CD8-positive, alpha-beta memory T cell (primary cell): Measurements from ENCODE around the gene SWAP70. TPM values are rescaled to one million over a fixed set of nuclear protein-coding genes. Genes with fewer than 3 reads are reported as not detected.

Experiments used
- CTCF ChIA-PET: fragments of 350-600 bp; sonication (Branson Sonifier 250); formaldehyde crosslinking; loops from one replicate; lab custom pipeline; 2021; ENCODE audit warnings: antibody characterized with exemption; lab: Charles Lee
- POLR2A ChIA-PET: fragments of 350-600 bp; sonication (Branson Sonifier 250); formaldehyde crosslinking; loops from one replicate; lab custom pipeline; 2021; ENCODE audit warnings: antibody characterized with exemption; lab: Charles Lee
- DNase-seq, 5 donors: peaks; one replicate each; pipeline versions ENCODE4 v3.0.0 to v3.0.0-alpha.2; 2020 to 2022; ENCODE audit warnings: mixed read lengths in 1 of 5
- H3K27ac ChIP-seq: one replicate; pipeline ENCODE4 v1.7.0; 2013; ENCODE audit warnings: low read depth, mild to moderate bottlenecking, low read length, moderate library complexity
- H3K27me3 ChIP-seq: 2 replicates; pipeline ENCODE4 v1.7.0; 2013; ENCODE audit warnings: low read length, mild to moderate bottlenecking; ENCODE audit not compliant: insufficient read depth, poor library complexity, severe bottlenecking
- H3K36me3 ChIP-seq: 2 replicates; pipeline ENCODE4 v1.7.0; 2013; ENCODE audit warnings: mild to moderate bottlenecking, low read length, moderate library complexity; ENCODE audit not compliant: insufficient read depth
- H3K4me1 ChIP-seq: 2 replicates; pipeline ENCODE4 v1.7.0; 2013; ENCODE audit warnings: mild to moderate bottlenecking, low read length, moderate library complexity; ENCODE audit not compliant: insufficient read depth
- H3K4me3 ChIP-seq: 2 replicates; pipeline ENCODE4 v1.7.0; 2013; ENCODE audit warnings: mild to moderate bottlenecking, low read length
- H3K9me3 ChIP-seq: 2 replicates; pipeline ENCODE4 v1.7.0; 2013; ENCODE audit warnings: mild to moderate bottlenecking, low read length
- H3K27ac Mint-ChIP-seq, 8 donors: one replicate each; pipeline ENCODE4 v1.8.0; 2020 to 2021; ENCODE audit warnings: mixed read lengths in 8 of 8, mild to moderate bottlenecking in 6 of 8, inconsistent platforms in 3 of 8, moderate library complexity in 3 of 8
- H3K27me3 Mint-ChIP-seq, 2 donors: one replicate each; pipeline ENCODE4 v1.8.0; 2020 to 2021; ENCODE audit warnings: mixed read lengths in 2 of 2, mild to moderate bottlenecking in 1 of 2, moderate library complexity in 1 of 2
- H3K36me3 Mint-ChIP-seq, 3 donors: one replicate each; pipeline ENCODE4 v1.8.0; 2020 to 2021; ENCODE audit warnings: mixed read lengths in 3 of 3, inconsistent platforms in 1 of 3, mild to moderate bottlenecking in 1 of 3
- H3K4me1 Mint-ChIP-seq, 3 donors: one replicate each; pipeline ENCODE4 v1.8.0; 2020 to 2021; ENCODE audit warnings: mixed read lengths in 3 of 3, inconsistent platforms in 1 of 3, mild to moderate bottlenecking in 1 of 3
- H3K4me3 Mint-ChIP-seq, 7 donors: one replicate each; pipeline ENCODE4 v1.8.0; 2020 to 2021; ENCODE audit warnings: mixed read lengths in 7 of 7, mild to moderate bottlenecking in 6 of 7, moderate library complexity in 4 of 7, inconsistent platforms in 2 of 7
- H3K9me3 Mint-ChIP-seq, 5 donors: one replicate each; pipeline ENCODE4 v1.8.0; 2020 to 2022; ENCODE audit warnings: mixed read lengths in 5 of 5, mild to moderate bottlenecking in 3 of 5, moderate library complexity in 2 of 5, inconsistent platforms in 1 of 5
- polyA plus RNA-seq: library from polyadenylated mRNA; unstranded; fragments of 300-500 nt; fragmentation: Illumina TruSeq; gene quantifications from one replicate; pipeline ENCODE4 v1.2.3, GENCODE V29; 2021
- total RNA-seq, 2 experiments: library from RNA; stranded (reverse); gene quantifications; one replicate each; pipeline ENCODE4 v1.2.3, GENCODE V29; 2021

SWAP70 gene
- total and polyA plus RNA-seq, 3 experiments from 2014 or later: 5.8 to 7.8 (median 7.8) TPM

GRCh38 chr11:9757809-9758636 is 94.1 kb downstream of the SWAP70 start:
- Histone ChIP-seq H3K27ac (peak overlapping the region; percentile 51), H3K9me3 (no peaks in the 10 kb centered on the region), H3K4me3 (peak overlapping the region; percentile 83), H3K27me3 (no peaks in the 10 kb centered on the region), H3K36me3 (no peaks in the 10 kb centered on the region), H3K4me1 (peaks cover 14% of the 10 kb centered on the region)
- H3K27ac Mint-ChIP-seq: peak overlapping the region; percentile 65 to 94 (median 89)
- POLR2A ChIA-PET: interaction anchor here (0.6 kb wide), 1 partner anchor 546 kb away, joined by 3 read pairs; the partner anchor contains the start of gene ADM
- peak; percentile 89 to 94 (median 91) for DNase-seq
- H3K36me3 Mint-ChIP-seq: no peaks in the 10 kb centered on the region
- H3K9me3 Mint-ChIP-seq: no peaks in the 10 kb centered on the region
- H3K27me3 Mint-ChIP-seq: peaks cover 0 to 2% of the 10 kb centered on the region in 2 donors
- peaks cover 19 to 30% (median 24%) of the 10 kb centered on the region in 3 donors for H3K4me1 Mint-ChIP-seq
- peak overlapping the region; percentile 80 to 90 (median 85) for H3K4me3 Mint-ChIP-seq
- CTCF ChIA-PET: interaction anchor here (0.6 to 3.6 kb wide), 26 partner anchors 9 to 566 kb away, joined by 3 to 61 read pairs (median 3); partner anchors contain the start of gene ADM

- peaks cover 0 to 2% of the 10 kb centered on the region in 2 donors for H3K27me3 Mint-ChIP-seq
- no peaks in the 10 kb centered on the region for H3K9me3 Mint-ChIP-seq
- peaks cover 19 to 30% (median 24%) of the 10 kb centered on the region in 3 donors for H3K4me1 Mint-ChIP-seq
- Histone ChIP-seq H3K9me3 (no peaks in the 10 kb centered on the region), H3K27ac (peak overlapping the region; percentile 51), H3K36me3 (no peaks in the 10 kb centered on the region), H3K4me3 (peak overlapping the region; percentile 83), H3K27me3 (no peaks in the 10 kb centered on the region), H3K4me1 (peaks cover 14% of the 10 kb centered on the region)
- no peaks in the 10 kb centered on the region for H3K36me3 Mint-ChIP-seq
- CTCF ChIA-PET: interaction anchor here (0.5 to 3.6 kb wide), 27 partner anchors 10 to 566 kb away, joined by 3 to 61 read pairs (median 3); partner anchors contain the start of gene ADM
- POLR2A ChIA-PET: interaction anchor here (0.6 to 1.9 kb wide), 2 partner anchors 154 to 545 kb away, joined by 4 to 6 read pairs; no protein-coding TSS in a partner anchor
- H3K27ac Mint-ChIP-seq: peak overlapping the region in 7 of 8 donors; percentile 16 to 97 (median 80)
- H3K4me3 Mint-ChIP-seq: peak overlapping the region; percentile 74 to 94 (median 84)
- DNase-seq: peak; percentile 21 to 62 (median 27)
Observed at GRCh38 chr11:9758637-9759518, 95.0 kb downstream of the SWAP70 start.

GRCh38 chr11:9759519-9760192 is 95.8 kb downstream of the SWAP70 start:
- Histone ChIP-seq H3K4me1 (peaks cover 14% of the 10 kb centered on the region), H3K9me3 (no peaks in the 10 kb centered on the region), H3K4me3 (no peak overlapping the region), H3K36me3 (no peaks in the 10 kb centered on the region), H3K27me3 (no peaks in the 10 kb centered on the region), H3K27ac (no peak overlapping the region)
- Mint-ChIP-seq H3K36me3 (no peaks in the 10 kb centered on the region), H3K4me1 (peaks cover 19 to 30% (median 24%) of the 10 kb centered on the region in 3 donors), H3K9me3 (no peaks in the 10 kb centered on the region), H3K27me3 (peaks cover 0 to 2% of the 10 kb centered on the region in 2 donors), H3K27ac (peak overlapping the region in 7 of 8 donors; percentile 16 to 93 (median 79)), H3K4me3 (peak overlapping the region; percentile 74 to 94 (median 84))
- POLR2A ChIA-PET: interaction anchor here (0.6 to 1.9 kb wide), 2 partner anchors 154 to 544 kb away, joined by 4 to 6 read pairs; no protein-coding TSS in a partner anchor
- DNase-seq: peak; percentile 25 to 95 (median 56)
- CTCF ChIA-PET: interaction anchor here (0.5 to 3.6 kb wide), 12 partner anchors 11 to 565 kb away, joined by 3 to 61 read pairs (median 6); partner anchors contain the start of gene ADM

GRCh38 chr11:9760193-9760575 is 96.3 kb downstream of the SWAP70 start:
- H3K9me3 Mint-ChIP-seq: no peaks in the 10 kb centered on the region
- Histone ChIP-seq H3K4me1 (peaks cover 14% of the 10 kb centered on the region), H3K27me3 (no peaks in the 10 kb centered on the region), H3K27ac (no peak overlapping the region), H3K36me3 (no peaks in the 10 kb centered on the region), H3K9me3 (no peaks in the 10 kb centered on the region), H3K4me3 (no peak overlapping the region)
- no peaks in the 10 kb centered on the region for H3K36me3 Mint-ChIP-seq
- peak overlapping the region in 3 of 8 donors; percentile 7 to 93 (median 10) for H3K27ac Mint-ChIP-seq
- peaks cover 19 to 30% (median 24%) of the 10 kb centered on the region in 3 donors for H3K4me1 Mint-ChIP-seq
- H3K4me3 Mint-ChIP-seq: peak overlapping the region in 1 of 7 donors; percentile 76
- H3K27me3 Mint-ChIP-seq: peaks cover 0 to 2% of the 10 kb centered on the region in 2 donors
- POLR2A ChIA-PET: interaction anchor here (1.9 kb wide), 1 partner anchor 543 kb away, joined by 6 read pairs; no protein-coding TSS in a partner anchor
- no peak for DNase-seq
- CTCF ChIA-PET: interaction anchor here (1.0 to 3.6 kb wide), 5 partner anchors 12 to 565 kb away, joined by 3 to 61 read pairs (median 7); partner anchors contain the start of gene ADM

GRCh38 chr11:9761441-9761945 is 97.6 kb downstream of the SWAP70 start:
- Mint-ChIP-seq H3K4me3 (peak overlapping the region in 2 of 7 donors; percentile 17 to 42), H3K4me1 (peaks cover 18 to 22% (median 19%) of the 10 kb centered on the region in 3 donors)

GRCh38 chr11:9762531-9762930 is 98.7 kb downstream of the SWAP70 start:
- ChIA-PET POLR2A (no interaction called here), CTCF (no interaction called here)
- H3K27ac Mint-ChIP-seq: no peak overlapping the region
- no peak overlapping the region for H3K4me3 Mint-ChIP-seq
- no peak overlapping the region for H3K27ac ChIP-seq
- H3K36me3 ChIP-seq: no peaks in the 10 kb centered on the region
- H3K27me3 Mint-ChIP-seq: peaks cover 0 to 2% of the 10 kb centered on the region in 2 donors
- peaks cover 12% of the 10 kb centered on the region for H3K4me1 ChIP-seq
- DNase-seq: no peak
- H3K27me3 ChIP-seq: no peaks in the 10 kb centered on the region
- H3K4me3 ChIP-seq: no peak overlapping the region
- no peaks in the 10 kb centered on the region for H3K9me3 ChIP-seq
- no peaks in the 10 kb centered on the region for H3K9me3 Mint-ChIP-seq
- H3K4me1 Mint-ChIP-seq: peaks cover 14 to 18% (median 15%) of the 10 kb centered on the region in 3 donors
- H3K36me3 Mint-ChIP-seq: no peaks in the 10 kb centered on the region

More at GRCh38 chr11:9761441-9761945, 97.6 kb downstream of the SWAP70 start:
- H3K4me1 ChIP-seq: peaks cover 14% of the 10 kb centered on the region
- H3K9me3 Mint-ChIP-seq: no peaks in the 10 kb centered on the region
- CTCF ChIA-PET: no interaction called here
- H3K27me3 Mint-ChIP-seq: peaks cover 0 to 2% of the 10 kb centered on the region in 2 donors
- no peak overlapping the region for H3K27ac ChIP-seq
- no peaks in the 10 kb centered on the region for H3K9me3 ChIP-seq
- no peaks in the 10 kb centered on the region for H3K36me3 Mint-ChIP-seq
- POLR2A ChIA-PET: no interaction called here
- no peak overlapping the region for H3K4me3 ChIP-seq
- H3K36me3 ChIP-seq: no peaks in the 10 kb centered on the region
- no peak overlapping the region for H3K27ac Mint-ChIP-seq
- no peak for DNase-seq
- no peaks in the 10 kb centered on the region for H3K27me3 ChIP-seq

GRCh38 chr11:9763301-9763700 is 99.4 kb downstream of the SWAP70 start:
- Mint-ChIP-seq H3K36me3 (no peaks in the 10 kb centered on the region), H3K4me3 (no peak overlapping the region), H3K4me1 (peaks cover 10 to 14% (median 11%) of the 10 kb centered on the region in 3 donors), H3K27me3 (peaks cover 0 to 2% of the 10 kb centered on the region in 2 donors), H3K9me3 (no peaks in the 10 kb centered on the region), H3K27ac (no peak overlapping the region)
- Histone ChIP-seq H3K36me3 (no peaks in the 10 kb centered on the region), H3K4me1 (peaks cover 8% of the 10 kb centered on the region), H3K9me3 (no peaks in the 10 kb centered on the region), H3K27ac (no peak overlapping the region), H3K27me3 (no peaks in the 10 kb centered on the region), H3K4me3 (no peak overlapping the region)
- CTCF ChIA-PET: interaction anchor here (1.4 kb wide), 1 partner anchor 539 kb away, joined by 3 read pairs; no protein-coding TSS in a partner anchor
- no peak for DNase-seq
- POLR2A ChIA-PET: no interaction called here
